GM12872 (cell line): ENCODE measurements around the gene DKK2.

Experiments used
- TF ChIP-seq, protein P1 (sequence below): IDR thresholded peaks from 3 replicates; pipeline ENCODE4 v1.5.1; 2011; ENCODE audit warnings: low read depth, mild to moderate bottlenecking, low read length, moderate library complexity; ENCODE audit not compliant: insufficient read depth

DKK2 gene

DNA sequence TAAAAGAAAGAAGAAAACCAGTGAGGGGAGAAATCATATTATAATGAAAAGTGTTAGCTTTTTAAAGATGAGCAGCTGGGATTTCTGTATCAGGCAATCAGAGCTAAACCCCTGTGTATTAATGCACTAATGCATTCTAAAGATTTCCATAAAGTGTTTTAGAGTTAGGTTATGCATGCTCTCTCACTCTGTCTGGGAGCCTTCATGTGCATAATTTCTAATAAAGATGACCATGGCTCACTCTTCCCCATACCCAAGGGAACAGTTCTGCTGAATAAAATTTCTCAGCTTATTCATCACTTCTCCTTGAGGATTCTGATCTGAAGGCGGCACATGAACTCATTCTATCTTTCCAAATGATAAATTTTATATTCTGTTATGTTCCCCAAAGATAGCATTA, 129.4 kb downstream of the DKK2 start:
- TF ChIP-seq, protein P1, sequence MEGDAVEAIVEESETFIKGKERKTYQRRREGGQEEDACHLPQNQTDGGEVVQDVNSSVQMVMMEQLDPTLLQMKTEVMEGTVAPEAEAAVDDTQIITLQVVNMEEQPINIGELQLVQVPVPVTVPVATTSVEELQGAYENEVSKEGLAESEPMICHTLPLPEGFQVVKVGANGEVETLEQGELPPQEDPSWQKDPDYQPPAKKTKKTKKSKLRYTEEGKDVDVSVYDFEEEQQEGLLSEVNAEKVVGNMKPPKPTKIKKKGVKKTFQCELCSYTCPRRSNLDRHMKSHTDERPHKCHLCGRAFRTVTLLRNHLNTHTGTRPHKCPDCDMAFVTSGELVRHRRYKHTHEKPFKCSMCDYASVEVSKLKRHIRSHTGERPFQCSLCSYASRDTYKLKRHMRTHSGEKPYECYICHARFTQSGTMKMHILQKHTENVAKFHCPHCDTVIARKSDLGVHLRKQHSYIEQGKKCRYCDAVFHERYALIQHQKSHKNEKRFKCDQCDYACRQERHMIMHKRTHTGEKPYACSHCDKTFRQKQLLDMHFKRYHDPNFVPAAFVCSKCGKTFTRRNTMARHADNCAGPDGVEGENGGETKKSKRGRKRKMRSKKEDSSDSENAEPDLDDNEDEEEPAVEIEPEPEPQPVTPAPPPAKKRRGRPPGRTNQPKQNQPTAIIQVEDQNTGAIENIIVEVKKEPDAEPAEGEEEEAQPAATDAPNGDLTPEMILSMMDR, result no peak

DNA sequence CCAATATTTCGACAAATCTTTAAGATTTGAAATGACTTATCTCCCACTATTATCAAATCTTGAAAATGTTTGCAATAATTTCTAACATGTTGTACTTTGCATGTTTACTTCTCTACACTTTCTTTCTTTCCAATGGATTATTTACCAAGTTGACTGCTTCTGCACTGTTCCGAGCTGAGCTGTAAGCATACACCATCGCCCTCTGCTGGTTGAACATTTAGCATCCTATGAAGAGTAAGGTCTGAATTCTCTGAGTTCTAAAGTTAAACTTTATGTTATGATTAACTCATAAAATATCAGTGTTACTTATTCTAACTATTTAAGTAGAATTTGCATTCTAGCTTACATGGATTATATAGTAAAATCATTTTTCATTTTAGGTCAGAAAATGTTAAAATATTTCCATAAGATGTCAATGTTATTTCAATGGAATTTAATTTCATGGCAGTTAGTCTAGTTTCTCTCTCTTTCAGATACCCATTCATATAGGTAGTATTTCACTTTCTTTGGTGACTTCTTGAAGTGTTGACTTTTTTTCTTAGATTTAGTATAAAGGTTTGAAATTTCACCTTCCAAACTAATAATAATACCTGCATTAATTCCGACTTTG, 137.4 kb downstream of the DKK2 start:
- TF ChIP-seq, protein P1, result peak; percentile 62; the same call in 2 of the 3 replicates

DNA sequence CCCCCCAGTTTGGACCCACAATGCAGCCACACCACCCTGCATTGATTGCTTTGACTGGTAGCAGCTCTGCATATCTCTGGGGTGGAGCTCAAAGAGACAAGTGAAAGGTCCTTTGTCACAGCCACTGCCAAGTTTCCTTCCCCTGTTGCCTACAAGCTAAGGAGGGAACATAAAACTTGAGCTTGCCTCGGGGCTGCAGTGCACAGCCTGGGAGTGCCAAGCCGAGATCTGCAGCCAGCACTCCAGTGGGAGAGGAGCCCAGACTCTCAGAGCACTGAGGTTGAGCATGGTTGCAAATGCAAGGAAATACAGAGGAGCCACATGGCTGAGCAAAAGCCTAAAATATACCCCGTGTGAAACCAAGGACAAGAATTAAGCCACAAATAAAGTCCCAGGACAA, 142.2 kb downstream of the DKK2 start:
- TF ChIP-seq, protein P1, result no peak

DNA sequence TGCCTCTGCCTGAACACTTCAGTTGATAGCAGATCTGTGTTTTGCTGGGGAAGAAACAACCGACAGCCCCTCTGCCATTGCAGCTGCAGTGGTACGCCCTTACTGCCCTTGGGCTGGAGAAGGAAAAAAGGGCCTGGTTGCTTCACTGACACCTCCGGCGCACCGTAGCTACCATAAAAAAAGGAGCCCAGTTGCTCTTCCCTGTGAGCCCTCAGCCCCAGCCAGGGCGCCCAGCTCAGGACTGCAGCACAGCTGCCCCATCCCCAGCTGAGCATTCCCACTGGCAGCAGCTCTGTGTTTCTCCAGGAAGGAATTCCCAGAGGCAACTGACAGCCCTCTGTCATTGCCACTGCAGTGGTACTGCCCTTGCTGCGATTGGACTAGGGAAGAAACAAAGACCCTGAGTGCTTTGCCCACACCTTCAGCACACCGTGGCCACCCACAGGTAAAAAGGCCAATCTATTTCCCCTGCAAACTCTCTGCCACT, 142.7 kb downstream of the DKK2 start:
- TF ChIP-seq, protein P1, result no peak

DNA sequence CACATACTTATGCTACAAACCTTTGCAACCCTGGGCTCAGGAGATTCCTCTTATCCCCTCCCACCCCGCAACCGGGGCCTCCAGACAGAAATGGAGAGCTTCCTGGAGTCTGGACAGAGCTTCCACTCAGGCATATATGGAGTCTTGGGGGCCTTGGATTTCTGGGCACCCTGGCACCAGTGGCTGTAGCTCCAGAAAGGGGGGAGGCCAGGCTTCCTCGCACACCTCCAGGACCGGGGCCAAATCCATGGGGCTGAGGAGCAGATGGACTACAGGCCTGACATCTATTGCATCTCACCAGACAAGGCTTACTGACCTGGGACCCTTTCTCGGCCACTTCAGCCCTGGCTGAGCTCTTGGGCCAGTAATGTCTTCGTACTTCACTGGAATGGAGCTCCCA, 143.3 kb downstream of the DKK2 start:
- TF ChIP-seq, protein P1, result no peak

DNA sequence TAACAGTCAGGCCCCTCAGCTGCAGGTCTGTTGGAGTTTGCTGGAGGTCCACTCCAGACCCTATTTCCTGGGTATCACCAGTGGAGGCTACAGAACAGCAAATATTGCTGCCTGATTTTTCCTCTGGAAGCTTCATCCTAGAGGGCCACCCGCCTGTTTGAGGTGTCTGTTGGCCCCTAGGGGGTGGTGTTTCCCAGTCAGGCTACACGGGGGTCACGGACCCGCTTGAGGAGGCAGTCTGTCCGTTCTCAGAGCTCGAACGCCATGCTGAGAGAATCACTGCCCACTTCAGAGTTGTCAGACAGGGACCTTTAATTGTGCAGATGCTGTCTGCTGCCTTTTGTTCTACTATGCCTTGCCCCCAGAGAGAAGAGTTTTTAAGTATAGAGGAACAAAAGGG, 160.8 kb downstream of the DKK2 start:
- TF ChIP-seq, protein P1, result peak; percentile 20; the same call in 1 of the 3 replicates
